Stimulated activated CD8-positive, alpha-beta memory T cell treated with anti-CD3 and anti-CD28 coated beads, Interleukin-15, amount 100 ng/mL, for 4 hours (primary cell): ENCODE measurements around the gene KCNH2.

ENCODE experiments used
- DNase-seq, 2 donors: peaks; one replicate each; pipeline ENCODE4 v3.0.0-alpha.2; 2020; ENCODE audit warnings: low read depth in 2 of 2

Gene KCNH2

DNA sequence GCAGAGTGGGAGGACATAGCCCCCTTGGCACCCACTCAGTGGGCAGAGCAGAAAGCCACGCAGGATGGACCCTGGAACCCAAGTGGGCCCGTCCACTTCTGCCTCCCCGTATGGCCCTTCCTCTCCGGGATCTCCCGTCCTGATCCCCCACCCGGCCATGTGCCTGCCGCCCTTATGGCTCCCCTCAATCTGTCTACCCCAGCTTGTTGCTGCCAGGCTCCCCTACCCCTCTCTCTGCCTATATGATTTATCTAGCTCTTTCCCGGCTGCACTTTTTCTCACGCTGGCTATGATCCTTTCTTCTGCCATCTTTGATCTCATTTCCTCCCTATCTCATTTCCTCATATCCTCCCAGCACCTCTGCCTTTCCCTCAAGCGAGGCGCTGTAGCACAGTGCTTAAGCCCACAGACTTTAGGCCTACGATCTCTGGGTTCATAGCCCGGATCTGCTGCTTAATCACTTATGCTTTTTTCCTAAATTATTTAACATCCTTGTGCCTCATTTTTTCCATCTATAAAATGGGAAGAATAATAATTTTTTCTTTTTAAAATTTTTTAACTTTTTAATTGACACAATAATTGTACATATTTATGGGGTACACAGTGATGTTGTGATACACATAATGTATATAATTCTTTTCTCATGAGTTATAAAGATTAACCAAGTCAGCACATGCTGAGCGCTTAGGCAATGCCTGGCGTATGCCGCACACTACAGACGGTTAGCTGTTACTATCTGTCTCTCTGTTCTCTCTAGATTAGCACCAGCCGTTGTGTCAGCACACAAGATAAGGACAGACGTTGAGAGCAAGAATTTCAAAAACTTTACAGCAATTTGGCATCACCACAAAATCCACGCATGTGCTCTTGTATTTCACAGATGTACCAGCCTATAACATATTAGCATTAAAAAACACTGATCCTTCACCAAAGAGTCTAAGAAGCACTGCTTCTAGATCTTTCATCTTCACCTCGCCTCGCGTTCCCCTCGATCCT lies 18.1 kb downstream of the KCNH2 start:
- DNase-seq, result no peak

DNA sequence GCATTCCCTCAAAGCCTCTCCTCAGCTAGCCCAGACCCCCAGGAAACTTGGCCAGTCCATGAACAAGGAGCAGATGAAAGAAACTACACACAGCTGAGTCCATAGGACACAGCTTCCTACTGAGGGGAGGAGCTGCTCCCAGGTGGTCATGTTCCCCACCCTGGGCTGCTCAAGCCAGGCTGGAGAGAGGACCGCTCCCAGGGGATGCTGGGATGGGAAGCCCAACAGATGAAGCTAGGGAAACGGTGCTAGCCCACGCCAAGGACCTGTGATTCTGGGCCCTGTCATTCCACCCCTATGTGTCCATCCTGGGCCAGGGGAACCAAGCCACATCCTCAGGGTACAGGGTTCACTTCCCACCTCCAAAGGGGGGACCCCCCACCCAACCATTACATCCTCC lies 19.0 kb downstream of the KCNH2 start:
- no peak for DNase-seq

DNA sequence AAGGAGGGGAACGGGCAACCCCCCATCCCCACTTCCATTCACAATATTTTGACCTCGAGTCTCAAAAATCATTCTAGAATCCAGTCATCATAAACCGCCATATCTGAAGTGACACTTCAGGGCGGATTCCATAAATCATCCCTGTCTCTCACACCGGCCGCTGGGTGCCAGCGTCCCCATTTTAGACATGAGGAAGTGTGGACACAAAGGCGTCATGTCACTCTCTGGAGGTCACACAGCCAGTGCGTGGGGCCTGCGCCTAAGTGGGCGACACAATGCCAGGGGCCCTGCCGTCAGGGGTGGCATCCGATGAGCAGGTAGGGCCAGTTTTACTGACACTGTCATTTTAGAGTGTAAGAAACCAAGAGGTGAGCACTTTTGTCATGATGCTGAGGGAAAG lies 19.5 kb downstream of the KCNH2 start:
- DNase-seq, result no peak

DNA sequence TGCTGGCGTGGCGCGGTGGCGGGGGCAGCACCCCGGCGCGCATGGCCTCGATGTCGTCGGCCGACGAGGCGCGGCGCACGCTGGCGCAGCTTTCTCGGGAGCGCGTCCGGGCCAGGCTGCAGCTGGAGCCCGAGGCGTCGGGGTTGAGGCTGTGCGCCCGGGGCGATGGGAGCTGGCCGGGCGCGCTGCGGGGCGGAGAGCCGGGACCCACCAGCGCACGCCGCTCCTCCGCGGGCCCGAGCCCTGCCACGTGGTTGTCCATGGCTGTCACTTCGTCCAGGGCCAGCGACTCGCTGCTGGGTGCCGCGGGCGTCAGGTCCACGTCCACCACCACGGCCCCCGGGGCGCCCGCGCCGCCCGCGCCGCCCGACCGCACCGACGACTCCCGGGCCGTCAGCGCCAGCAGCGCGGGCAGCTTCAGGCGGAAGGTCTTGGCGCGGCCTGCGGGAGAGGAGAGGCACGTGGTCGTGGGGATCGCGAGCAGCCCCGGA lies 20.0 kb downstream of the KCNH2 start:
- no peak for DNase-seq

DNA sequence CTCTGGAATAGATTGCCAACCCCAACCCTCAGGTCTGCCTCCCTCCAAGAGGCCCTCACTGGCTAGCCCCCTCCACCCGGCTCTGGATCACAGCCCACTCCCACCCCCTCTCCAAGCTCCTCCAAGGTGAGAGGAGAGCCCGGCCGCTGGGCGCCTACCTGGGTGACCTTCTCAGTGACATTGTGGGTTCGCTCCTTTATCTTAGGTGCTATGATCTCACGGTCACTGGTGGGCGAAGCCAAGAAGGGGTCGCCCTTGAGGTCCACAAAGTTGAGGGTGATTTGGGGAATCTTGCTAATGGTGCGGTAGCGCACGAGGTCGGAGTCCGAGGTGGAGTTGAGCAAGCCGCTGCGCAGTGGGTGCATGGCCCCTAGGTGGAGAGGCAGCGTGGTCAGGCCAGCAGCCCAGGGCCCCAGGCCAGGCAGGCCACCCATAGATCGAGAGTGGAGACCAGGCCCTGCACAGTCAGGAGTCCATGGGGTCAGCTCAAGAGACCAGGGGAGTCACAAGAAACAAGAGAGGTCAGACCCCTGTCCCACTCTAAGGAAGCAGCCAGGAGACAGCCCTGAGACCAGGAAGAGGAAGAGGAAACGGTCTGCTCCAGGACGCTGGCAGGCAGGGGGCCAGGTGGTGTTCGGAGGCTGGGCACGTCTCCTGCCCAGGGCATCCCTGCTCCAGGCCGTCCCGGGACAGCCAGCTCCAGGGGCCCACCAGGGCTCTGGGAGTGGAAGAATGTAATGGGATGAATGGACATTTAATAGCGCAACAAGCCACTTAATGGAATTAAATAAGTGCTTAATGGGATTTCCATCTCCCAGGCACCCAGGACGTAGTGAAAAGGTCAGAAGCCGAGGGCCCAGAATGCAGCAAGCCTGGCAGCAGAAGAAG lies 20.7 kb downstream of the KCNH2 start:
- no peak for DNase-seq

DNA sequence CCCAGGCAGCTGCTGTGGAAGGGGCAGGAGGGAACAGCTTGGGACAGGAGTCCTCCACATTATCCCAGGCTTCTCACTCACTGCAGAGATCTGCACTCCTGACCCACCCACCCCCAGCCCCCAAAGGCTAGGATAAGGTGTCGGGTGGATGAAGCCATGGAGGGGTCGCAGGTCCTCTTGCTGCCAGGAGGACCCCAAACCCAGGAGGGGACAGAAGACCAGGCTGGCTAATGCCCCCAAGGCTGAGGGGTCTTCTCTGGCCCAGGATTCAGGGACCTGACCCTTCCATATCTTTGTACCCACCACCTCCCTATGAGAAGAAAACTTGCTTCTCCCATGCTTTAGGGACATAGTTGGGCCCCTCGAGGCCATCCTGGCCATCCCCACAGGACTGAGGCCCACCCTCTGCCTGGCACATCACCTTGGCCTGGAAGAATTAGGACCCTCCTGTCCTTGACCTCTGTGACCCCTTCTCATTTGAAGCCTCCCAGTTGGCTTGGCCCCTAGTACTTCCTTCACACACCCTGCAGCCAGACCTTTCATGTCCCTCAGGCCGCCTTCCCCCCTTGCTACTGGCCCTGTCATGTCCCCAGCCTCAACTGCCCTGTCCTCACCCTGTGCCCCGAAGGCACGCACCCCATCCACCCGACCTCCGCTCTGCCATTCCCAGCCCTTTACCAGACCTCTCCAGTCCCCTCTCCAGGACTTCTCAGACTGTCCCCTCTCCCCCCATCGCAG lies 21.6 kb downstream of the KCNH2 start:
- DNase-seq, result no peak

DNA sequence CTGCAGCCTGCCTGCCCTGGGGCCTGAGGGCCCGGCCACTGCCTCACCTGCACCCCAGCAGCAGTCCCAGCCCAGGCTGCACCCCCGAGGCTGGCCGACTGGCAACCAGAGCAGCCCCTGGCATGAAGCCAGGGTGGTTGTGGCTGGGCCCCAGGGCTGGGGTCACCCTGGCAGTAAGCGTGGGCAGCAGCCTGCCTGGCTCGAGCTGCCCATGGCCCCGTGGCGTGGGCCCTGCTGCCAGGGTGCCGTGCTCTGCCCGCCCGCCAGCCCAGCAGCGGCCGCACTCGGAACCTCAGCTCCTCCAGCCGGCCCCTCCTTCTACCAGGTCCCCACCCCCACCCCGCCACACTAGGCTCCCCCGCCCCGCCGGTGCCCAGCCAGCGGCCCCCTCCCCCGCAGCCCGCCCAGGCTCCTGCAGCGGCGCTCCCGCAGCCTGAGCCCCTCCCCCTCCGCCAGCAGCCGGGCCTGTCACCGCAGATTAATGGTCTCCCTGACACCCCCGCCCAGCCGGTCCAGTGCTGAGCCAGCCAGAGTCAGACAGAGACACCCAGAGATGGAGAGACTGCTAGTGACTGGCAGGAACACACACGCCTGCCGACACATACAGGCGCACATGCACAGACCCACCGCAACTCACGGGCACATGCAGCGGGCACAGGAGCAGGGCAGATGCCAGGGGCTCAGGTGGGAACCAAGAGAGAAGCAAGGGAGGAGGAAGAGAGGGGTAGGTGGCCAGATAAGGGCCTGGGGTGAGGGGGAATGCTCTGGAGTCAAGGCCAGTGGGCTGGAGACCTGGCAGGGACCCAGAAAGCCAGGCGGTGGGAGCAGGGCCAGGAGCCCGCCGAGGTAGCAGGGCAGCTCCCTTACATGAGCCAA lies 22.4 kb downstream of the KCNH2 start:
- DNase-seq, result no peak

DNA sequence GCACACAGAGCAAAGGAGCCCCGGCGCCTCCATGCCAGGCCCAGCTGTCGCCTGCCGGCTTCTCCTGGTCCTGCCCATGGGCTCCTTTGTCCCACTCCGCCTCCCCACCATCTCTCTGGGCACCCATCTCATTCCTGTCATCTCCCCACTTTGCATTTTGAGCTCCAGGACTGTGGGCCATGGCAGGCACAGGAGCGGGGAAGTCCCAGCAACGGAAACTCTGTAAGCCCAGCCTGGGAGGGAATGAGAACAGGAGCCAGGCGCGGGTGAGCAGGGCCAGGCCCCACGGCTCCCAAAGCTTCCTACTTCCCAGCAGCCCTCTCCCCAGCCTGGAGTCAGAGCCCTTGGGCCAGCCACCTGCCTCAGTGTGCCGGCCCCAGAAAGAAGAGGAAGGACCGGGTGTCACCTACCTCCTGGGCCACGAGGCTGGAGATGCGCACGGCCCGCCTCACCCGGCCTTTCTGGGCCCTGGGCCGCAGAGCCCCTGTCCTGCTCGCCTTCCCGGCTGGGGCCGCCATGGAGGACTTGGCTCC lies 23.1 kb downstream of the KCNH2 start:
- DNase-seq, result no peak

DNA sequence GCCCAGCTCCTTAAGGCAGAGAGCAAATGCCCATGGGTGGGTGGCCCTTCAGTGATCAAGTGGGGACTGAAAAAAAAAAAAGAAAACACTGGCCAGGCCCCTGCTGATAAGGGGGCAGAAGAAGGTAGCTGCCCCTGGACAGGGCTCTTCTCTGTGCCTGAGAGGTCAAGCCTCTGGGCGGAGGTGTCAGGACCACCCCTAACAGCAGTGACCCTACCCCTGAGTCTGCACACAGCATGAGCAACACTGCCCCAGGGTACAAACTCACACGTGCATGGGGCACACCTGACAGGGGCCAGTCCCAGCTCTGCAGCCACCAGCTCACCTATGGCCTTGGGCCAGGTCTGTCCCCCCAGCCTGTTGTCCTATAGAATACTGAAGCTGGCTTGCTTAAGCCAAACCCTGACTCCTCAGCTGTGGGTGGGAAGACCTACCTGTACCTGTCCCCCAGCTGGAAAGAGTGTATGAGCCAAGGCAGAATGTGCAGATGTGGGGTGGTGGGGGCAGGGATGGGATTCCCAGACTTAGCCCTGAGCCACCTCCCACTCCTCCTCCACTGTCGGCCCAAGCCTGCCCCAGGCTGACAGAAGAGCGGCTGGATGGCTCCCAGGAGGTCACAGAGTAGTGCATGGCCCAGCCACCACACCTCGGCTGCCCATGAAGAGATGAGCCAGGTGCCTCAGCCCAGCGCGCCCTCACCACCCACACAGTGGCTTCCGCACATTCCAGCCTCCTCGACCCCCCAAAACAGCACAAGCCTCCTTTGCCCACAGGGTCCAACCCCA lies 23.7 kb downstream of the KCNH2 start:
- no peak for DNase-seq

DNA sequence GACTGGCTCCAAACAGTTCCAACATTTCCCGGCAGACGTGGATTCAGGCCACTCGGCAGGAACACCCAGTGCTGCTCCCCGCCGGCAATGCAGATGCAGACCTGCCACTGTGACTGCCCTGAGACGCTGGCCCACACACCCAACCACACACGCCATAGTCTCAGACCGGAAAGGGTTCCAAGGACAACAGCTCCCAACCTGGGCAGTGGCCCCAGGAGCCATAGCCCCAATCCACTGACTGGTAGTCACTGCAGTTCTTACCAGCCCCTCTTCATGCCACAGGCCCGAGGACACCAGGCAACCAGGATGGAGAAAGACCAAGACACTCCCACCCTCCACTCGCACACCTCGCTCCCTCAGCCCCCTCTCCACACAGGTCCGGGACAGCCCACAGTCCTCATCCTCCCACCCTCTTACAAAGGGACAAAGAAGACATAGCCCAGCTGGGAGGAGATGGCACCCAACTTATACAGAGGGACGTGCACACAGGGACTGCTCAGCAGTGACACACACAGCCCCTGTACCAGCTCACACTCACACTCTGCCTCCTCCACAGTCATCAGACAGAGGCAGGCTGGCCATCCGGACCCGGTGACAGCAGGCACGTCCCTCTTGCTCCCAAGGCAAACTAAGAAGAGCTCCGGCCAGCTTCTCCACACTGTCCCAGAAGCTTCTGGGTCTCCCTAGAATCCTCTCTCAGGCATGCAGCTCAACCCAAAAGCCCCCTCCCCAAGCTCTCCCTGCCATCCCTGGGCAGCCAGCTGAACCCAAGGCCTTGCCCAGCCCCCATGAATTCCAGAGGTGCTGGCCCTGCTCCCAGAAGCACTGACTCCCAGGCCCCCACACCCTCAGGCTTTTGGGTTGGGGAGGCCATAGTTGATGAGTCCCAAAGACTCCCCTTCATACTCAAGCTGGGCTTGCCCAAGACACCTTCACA lies 24.8 kb downstream of the KCNH2 start:
- no peak for DNase-seq

DNA sequence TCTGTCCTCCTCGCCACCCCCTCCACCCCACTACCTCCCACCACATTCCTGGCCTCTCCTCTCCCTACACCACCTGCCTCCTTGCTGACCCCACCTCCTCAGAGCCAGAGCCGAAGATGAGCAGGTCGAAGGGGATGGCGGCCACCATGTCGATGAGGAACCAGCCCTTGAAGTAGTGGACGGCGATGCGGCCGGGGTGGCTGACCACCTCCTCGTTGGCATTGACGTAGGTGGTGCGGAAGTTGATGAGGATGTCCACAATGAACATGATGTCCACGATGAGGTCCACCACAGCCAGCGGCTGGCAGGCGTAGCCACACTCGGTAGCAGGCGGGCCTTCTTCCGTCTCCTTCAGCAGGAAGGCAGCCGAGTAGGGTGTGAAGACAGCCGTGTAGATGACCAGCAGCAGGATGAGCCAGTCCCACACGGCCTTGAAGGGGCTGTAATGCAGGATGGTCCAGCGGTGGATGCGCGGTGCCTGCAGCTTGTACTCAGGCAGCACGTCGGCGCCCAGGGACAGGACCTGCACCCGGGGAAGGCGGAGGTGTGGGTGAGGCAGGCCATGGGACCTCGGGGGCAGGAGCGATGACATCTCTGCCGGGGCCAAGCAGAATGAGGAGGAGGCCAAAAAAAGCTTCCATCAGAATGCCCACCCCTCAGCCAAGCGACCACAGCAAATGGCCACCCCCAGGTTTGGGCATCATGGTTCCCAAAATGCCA lies 25.6 kb downstream of the KCNH2 start:
- no peak for DNase-seq

DNA sequence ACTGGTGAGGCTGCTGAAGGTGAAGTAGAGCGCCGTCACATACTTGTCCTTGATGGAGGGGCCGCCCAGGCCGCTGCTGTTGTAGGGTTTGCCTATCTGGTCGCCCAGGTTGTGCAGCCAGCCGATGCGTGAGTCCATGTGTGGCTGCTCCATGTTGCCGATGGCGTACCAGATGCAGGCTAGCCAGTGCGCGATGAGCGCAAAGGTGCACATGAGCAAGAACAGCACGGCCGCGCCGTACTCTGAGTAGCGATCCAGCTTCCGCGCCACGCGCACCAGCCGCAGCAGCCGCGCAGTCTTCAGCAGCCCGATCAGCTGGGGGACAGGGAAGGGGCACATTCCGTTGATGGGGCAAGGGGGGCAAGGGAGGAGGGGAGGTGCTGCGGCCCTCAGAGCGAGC lies 26.6 kb downstream of the KCNH2 start:
- DNase-seq, result no peak

DNA sequence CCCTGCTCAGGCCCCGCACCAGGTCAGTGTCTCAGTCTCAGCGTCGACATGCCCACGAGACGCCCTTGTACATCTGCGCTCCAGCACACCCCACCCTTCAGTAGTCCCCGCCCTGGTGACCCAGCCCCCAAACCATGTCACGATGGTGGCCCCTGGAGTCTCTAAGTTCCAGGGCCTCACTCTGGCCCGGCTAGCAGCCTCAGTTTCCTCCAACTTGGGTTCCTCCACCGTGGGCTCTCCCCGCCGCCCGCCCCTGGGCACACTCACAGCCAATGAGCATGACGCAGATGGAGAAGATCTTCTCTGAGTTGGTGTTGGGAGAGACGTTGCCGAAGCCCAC lies 27.0 kb downstream of the KCNH2 start:
- DNase-seq, result no peak

DNA sequence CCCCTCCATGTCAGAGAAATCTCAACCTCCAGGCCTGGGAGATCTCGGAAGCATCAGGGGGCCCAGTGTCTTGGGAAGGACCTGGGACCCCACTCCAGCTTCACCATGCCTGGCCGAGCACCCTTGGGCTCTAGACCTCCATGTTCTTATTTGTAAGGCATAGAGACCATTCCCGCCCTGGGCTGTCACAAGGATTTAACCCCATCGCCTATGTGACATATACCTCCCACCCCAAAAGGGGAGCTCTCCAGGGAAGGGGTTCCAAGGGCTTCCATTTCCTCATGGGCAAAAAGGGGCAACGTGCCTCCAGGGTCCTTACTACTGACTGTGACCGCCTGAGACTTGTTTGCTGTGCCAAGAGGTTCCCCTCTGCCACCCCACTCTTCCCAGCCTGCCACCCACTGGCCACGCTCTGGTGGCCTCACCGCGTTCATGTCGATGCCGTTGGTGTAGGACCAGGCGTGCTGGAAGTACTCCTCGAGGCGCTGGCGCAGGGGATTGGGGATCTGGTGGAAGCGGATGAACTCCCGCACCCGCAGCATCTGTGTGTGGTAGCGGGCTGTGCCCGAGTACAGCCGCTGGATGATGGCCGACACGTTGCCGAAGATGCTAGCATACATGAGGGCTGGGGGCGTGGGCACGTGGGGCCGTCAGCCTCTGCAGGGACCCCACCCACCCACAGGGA lies 27.5 kb downstream of the KCNH2 start:
- DNase-seq, result no peak

DNA sequence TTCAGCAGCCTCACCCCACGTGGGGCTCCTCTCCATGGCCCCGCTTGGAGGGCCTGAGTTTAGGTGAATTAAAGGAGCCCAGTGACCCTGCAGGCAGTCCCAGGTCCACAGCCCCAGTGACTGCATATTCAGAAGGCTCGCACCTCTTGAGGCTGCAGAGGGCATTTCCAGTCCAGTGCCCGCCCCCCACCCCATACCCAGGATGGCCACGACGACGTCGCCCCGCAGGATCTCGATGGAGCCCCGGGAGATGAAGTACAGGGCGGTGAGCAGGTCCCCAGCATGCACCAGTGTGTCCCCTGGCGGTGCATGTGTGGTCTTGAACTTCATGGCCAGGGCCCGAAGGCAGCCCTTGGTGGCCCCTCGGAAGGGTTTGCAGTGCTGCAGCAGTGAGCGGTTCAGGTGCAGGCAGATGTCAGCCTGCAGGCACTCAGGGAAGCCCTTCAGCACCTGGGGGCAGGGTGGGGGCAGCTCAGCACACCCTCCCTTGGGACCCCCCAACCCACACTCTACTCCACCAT lies 28.1 kb downstream of the KCNH2 start:
- no peak for DNase-seq

DNA sequence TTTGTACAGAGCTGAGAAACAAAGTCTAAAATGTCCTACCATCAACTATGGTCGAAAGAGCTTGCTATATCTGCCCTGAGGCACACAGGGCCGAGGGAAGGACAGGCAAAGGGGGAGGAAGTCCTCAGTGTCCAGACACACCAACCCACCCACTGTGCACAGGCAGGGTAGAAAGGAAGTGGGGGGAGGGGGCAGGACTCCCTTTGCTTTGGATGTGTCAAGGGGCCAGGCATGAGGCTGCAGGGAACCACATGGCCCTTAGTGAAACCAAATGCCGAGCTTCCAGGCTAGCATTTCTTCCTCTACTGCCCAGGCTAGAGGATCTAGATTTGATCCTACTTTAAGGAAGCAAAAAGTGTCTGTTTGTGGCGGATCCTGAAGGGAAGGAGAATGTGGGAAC lies 28.6 kb downstream of the KCNH2 start:
- DNase-seq, result no peak

DNA sequence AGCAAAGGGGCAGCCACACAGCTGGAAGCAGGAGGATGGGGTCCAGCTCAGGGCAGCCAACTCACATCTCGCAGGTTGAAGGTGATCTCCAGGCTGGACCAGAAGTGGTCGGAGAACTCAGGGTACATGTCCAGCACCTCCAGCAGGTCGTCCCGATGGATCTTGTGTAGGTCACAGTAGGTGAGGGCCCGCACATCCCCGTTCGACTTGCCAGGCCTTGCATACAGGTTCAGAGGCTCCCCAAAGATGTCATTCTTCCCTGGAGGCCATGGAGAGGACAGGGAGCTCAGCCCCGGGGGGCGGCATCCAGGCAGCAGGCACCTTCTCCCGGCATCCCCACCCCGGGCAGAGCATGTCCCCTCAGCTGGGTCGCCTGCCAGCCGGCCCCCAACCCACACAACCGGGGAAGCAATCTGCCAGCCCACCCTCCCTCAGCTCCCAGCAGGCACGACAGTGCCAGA lies 29.3 kb downstream of the KCNH2 start:
- no peak for DNase-seq
